A673 (cell line): ENCODE measurements around the gene SIRPG. TPM values are rescaled to one million over a fixed set of nuclear protein-coding genes. Genes with fewer than 3 reads are reported as not detected.

ENCODE experiments used
- BruUV-seq: library from RNA; stranded (reverse); fragments of 400-500 nt; replicated peaks from 2 replicates; lab custom pipeline; 2021; lab: Mats Ljungman, UMichigan
- CTCF ChIA-PET: fragments of 300-600 bp; sonication (Branson Sonifier 250); formaldehyde crosslinking; loops from one replicate; lab custom pipeline; 2022; ENCODE audit warnings: antibody characterized with exemption; lab: Charles Lee
- POLR2A ChIA-PET: fragments of 300-600 bp; sonication (Branson Sonifier 250); formaldehyde crosslinking; loops from one replicate; lab custom pipeline; 2022; ENCODE audit warnings: antibody characterized with exemption; ENCODE audit not compliant: low non-redundant PET; lab: Charles Lee
- DNase-seq: peaks from one replicate; pipeline ENCODE4 v3.0.0-alpha.2; 2015; ENCODE audit warnings: low spot score
- H3K27ac ChIP-seq: fragments of 200-600 bp; sonication (generic); 2 replicates; pipeline ENCODE4 v1.5.1; 2016; ENCODE audit warnings: mixed run types, low read depth, mild to moderate bottlenecking, mixed read lengths, antibody characterized with exemption, low read length; ENCODE audit not compliant: poor library complexity, severe bottlenecking
- H3K27me3 ChIP-seq: fragments of 200-600 bp; sonication (generic); replicated peaks from 2 replicates; pipeline ENCODE4 v1.6.1; 2017; ENCODE audit warnings: mixed run types, low read depth, mild to moderate bottlenecking, mixed read lengths, antibody characterized with exemption, low read length; ENCODE audit not compliant: insufficient read depth, poor library complexity
- H3K36me3 ChIP-seq: fragments of 200-600 bp; sonication (generic); 2 replicates; pipeline ENCODE4 v1.6.1; 2016; ENCODE audit warnings: mixed run types, mild to moderate bottlenecking, mixed read lengths, antibody characterized with exemption, low read length; ENCODE audit not compliant: insufficient read depth, poor library complexity, severe bottlenecking
- H3K4me1 ChIP-seq: fragments of 200-600 bp; sonication (generic); 2 replicates; pipeline ENCODE4 v1.6.1; 2017; ENCODE audit warnings: mixed run types, mild to moderate bottlenecking, mixed read lengths, antibody characterized with exemption, low read length; ENCODE audit not compliant: insufficient read depth, poor library complexity, severe bottlenecking
- H3K4me3 ChIP-seq: fragments of 200-600 bp; sonication (generic); 2 replicates; pipeline ENCODE4 v1.5.1; 2016; ENCODE audit warnings: low read depth, mixed run types, mild to moderate bottlenecking, mixed read lengths, low read length; ENCODE audit not compliant: poor library complexity, severe bottlenecking
- H3K9me3 ChIP-seq: fragments of 200-600 bp; sonication (generic); 2 replicates; pipeline ENCODE4 v1.6.1; 2016; ENCODE audit warnings: mixed run types, low read depth, mild to moderate bottlenecking, mixed read lengths, antibody characterized with exemption, low read length; ENCODE audit not compliant: poor library complexity, severe bottlenecking
- EZH2 ChIP-seq: fragments of 200-600 bp; sonication (generic); IDR thresholded peaks from 2 replicates; pipeline ENCODE4 v1.6.1; 2017; ENCODE audit warnings: borderline replicate concordance, low read depth, mild to moderate bottlenecking, mixed read lengths, antibody characterized with exemption, low read length; ENCODE audit not compliant: poor library complexity, severe bottlenecking
- intact Hi-C: fragments of 100-400 bp; cut with micrococcal nuclease; formaldehyde crosslinking; loops from one replicate; pipeline ENCODE4 v1.10.0; 2022; ENCODE audit not compliant: unreplicated experiment
- total RNA-seq: library from RNA; stranded (reverse); gene quantifications from 2 replicates; pipeline ENCODE4 v1.2.3, GENCODE V29; 2021
- TF ChIP-seq, protein P1 (sequence below): fragments of 300-800, 200-600 bp; sonication (generic); conservative IDR thresholded peaks from 2 replicates; pipeline ENCODE4 v1.5.1; 2017; ENCODE audit warnings: low read depth, mild to moderate bottlenecking, antibody characterized with exemption, low read length, moderate library complexity, mixed read lengths

The SIRPG gene
- total RNA-seq, 1 experiment from 2014 or later = not detected

DNA sequence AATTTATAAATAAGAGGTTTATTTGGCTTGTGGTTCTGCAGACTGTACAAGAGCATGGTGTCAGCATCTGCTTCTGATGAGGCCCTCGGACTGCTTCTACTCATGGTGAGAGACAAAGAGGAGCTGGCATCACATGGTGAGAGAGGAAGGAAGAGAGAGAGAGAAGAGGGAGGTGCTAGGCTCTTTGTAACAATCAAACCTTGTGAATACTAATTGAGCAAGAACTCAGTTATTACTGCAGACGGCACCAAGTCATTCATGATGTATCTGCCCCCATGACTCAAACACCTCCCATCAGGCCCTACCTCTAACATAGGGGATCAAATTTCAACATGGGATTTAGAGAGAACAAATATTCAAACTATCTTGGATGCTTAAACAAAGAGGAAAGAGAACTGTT is 6.3 kb upstream of the SIRPG start:
- Histone ChIP-seq H3K27ac (no peak overlapping the region), H3K4me1 (peaks cover 4% of the 10 kb centered on the region), H3K4me3 (no peak overlapping the region), H3K36me3 (no peaks in the 10 kb centered on the region), H3K9me3 (no peaks in the 10 kb centered on the region), H3K27me3 (peaks cover under 1% of the 10 kb centered on the region)
- TF ChIP-seq, protein P1, sequence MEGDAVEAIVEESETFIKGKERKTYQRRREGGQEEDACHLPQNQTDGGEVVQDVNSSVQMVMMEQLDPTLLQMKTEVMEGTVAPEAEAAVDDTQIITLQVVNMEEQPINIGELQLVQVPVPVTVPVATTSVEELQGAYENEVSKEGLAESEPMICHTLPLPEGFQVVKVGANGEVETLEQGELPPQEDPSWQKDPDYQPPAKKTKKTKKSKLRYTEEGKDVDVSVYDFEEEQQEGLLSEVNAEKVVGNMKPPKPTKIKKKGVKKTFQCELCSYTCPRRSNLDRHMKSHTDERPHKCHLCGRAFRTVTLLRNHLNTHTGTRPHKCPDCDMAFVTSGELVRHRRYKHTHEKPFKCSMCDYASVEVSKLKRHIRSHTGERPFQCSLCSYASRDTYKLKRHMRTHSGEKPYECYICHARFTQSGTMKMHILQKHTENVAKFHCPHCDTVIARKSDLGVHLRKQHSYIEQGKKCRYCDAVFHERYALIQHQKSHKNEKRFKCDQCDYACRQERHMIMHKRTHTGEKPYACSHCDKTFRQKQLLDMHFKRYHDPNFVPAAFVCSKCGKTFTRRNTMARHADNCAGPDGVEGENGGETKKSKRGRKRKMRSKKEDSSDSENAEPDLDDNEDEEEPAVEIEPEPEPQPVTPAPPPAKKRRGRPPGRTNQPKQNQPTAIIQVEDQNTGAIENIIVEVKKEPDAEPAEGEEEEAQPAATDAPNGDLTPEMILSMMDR = no peak
- no peak for TF ChIP-seq EZH2
- ChIA-PET CTCF (no interaction called here), POLR2A (no interaction called here)
- DNase-seq = peak; percentile 12
- BruUV-seq = no TSS peak
- intact Hi-C loops = no loop called here

DNA sequence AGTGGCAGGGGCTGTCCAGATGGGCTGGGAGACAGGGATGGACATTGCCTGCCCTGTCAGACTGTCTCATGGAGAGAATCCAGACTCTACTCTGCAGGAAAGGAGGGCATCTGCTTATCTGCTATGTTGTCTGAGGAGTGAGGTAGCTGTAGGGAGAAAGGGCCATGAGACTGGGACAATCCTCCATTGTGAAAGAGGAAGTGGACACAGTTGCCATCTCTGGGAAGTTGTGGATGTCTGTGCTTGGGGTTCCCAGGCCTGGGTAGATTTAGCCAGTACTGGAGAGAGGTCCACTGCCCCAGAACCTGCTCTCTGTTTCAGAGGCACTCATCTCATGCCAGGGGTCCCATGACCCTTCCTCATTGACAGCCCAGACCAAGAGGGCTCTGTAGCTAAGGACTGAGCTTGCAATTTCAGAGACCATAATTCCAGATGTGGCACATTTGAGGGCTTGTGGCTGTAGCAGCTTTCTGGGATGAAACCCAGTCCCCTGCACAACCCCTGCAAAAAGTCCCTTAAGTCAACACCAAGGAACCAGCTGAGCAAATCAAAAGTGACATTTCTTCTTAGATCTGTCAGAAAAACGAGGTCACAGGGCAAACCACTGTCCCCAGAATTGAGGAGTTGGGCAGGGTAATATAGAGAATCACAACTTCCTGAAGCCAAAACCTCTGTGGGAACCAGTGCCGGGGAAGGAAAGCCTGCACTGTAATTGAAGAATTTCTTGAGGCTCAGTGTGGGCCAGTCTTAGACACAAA is 4.1 kb upstream of the SIRPG start:
- no peaks in the 10 kb centered on the region for H3K9me3 ChIP-seq
- DNase-seq = no peak
- CTCF ChIA-PET = no interaction called here
- intact Hi-C loops = no loop called here
- H3K27ac ChIP-seq = no peak overlapping the region
- no TSS peak for BruUV-seq
- peaks cover 4% of the 10 kb centered on the region for H3K27me3 ChIP-seq
- TF ChIP-seq, protein P1 = no peak
- no peak for TF ChIP-seq EZH2
- no peaks in the 10 kb centered on the region for H3K36me3 ChIP-seq
- H3K4me3 ChIP-seq = no peak overlapping the region
- peaks cover 4% of the 10 kb centered on the region for H3K4me1 ChIP-seq
- POLR2A ChIA-PET = no interaction called here

DNA sequence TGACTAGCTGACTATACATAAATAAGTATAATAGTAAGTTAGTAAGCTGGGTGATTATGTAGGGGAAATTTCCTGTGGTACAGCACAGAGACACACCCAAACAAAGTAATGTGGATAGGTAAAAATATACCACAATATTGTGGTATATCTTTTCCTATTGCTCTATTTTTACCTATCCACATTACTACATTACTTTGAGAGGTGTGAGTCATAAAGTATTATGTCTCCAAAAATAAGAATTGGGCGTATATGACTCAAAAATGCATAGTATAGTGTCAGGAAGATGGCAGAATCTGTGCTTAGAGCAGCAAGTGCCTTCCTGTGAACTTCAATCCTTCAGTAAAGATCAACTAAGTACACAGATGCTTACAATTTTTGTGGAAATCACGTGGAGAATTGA is 2.7 kb upstream of the SIRPG start:
- intact Hi-C loops = no loop called here
- POLR2A ChIA-PET = no interaction called here
- BruUV-seq = no TSS peak
- DNase-seq = no peak
- H3K9me3 ChIP-seq = no peaks in the 10 kb centered on the region
- H3K27ac ChIP-seq = no peak overlapping the region
- peaks cover 4% of the 10 kb centered on the region for H3K4me1 ChIP-seq
- H3K36me3 ChIP-seq = no peaks in the 10 kb centered on the region
- CTCF ChIA-PET = no interaction called here
- peaks cover 4% of the 10 kb centered on the region for H3K27me3 ChIP-seq
- TF ChIP-seq, protein P1 = no peak
- TF ChIP-seq EZH2 = no peak
- no peak overlapping the region for H3K4me3 ChIP-seq
